Esophagus (tissue), 2 donors: ENCODE results near the gene ATG2B. TPM values are rescaled to one million over a fixed set of nuclear protein-coding genes. Genes with fewer than 3 reads are reported as not detected.

Experiments used
- H3K27ac ChIP-seq, 2 donors: one replicate each; pipeline ENCODE4 v1.5.1; 2013; ENCODE audit warnings: low read depth in 2 of 2, mild to moderate bottlenecking in 2 of 2, inconsistent platforms in 1 of 2, low read length in 1 of 2, moderate library complexity in 1 of 2
- H3K27me3 ChIP-seq, 2 donors: one replicate each; pipeline ENCODE4 v1.6.1; 2013; ENCODE audit warnings: low read length in 2 of 2, control low read depth in 1 of 2, mild to moderate bottlenecking in 1 of 2; ENCODE audit not compliant: insufficient read depth in 2 of 2, control insufficient read depth in 1 of 2
- H3K36me3 ChIP-seq, 2 donors: one replicate each; pipeline ENCODE4 v1.6.1; 2013; ENCODE audit warnings: low read length in 1 of 2; ENCODE audit not compliant: control insufficient read depth in 2 of 2, insufficient read depth in 2 of 2
- H3K4me1 ChIP-seq, 2 donors: one replicate each; pipeline ENCODE4 v1.6.1; 2013; ENCODE audit warnings: low read length in 1 of 2; ENCODE audit not compliant: control insufficient read depth in 2 of 2, insufficient read depth in 2 of 2
- H3K4me3 ChIP-seq, 2 donors: one replicate each; pipeline ENCODE4 v1.5.1; 2013; ENCODE audit warnings: low read length in 2 of 2, mild to moderate bottlenecking in 2 of 2, low read depth in 1 of 2, moderate library complexity in 1 of 2
- H3K9me3 ChIP-seq, 2 donors: one replicate each; pipeline ENCODE4 v1.6.1; 2013; ENCODE audit warnings: mild to moderate bottlenecking in 2 of 2, low read depth in 1 of 2, low read length in 1 of 2, moderate library complexity in 1 of 2; ENCODE audit not compliant: control insufficient read depth in 2 of 2, insufficient read depth in 1 of 2
- WGBS, 2 donors: extraction: QIAGEN DNeasy Blood & Tissue Kit; methylation state at CpG; one replicate each; pipeline ENCODE4 v1.1.7; 2013; 5-methylcytosine and 5-hydroxymethylcytosine counted together
- polyA plus RNA-seq, 2 donors: library from polyadenylated mRNA; stranded (reverse); fragments of 200-250 nt; gene quantifications; one replicate each; pipeline ENCODE4 v1.2.3, GENCODE V29; 2013
- donor health status: healthy with polysubstance abuse.
- donor health status: Bipolar disorder and iron deficiency.

Gene ATG2B
- polyA plus RNA-seq, 2 donors = 2.9 to 3.3 TPM

- Histone ChIP-seq H3K27ac (no peak overlapping the region), H3K36me3 (peaks cover 4 to 9% of the 10 kb centered on the region in 2 donors), H3K9me3 (no peaks in the 10 kb centered on the region), H3K27me3 (no peaks in the 10 kb centered on the region), H3K4me3 (no peak overlapping the region), H3K4me1 (no peaks in the 10 kb centered on the region)
- WGBS, 2 donors = 82 to 87% methylated on average over 11 of the region's 11 CpGs
These were observed 130.6 kb downstream of the ATG2B start for GRCh38 chr14:96232506-96232905.

- no peaks in the 10 kb centered on the region for H3K9me3 ChIP-seq
- no peaks in the 10 kb centered on the region for H3K27me3 ChIP-seq
- H3K27ac ChIP-seq = no peak overlapping the region
- no peak overlapping the region for H3K4me3 ChIP-seq
- H3K4me1 ChIP-seq = no peaks in the 10 kb centered on the region
- 82 to 86% methylated on average over 12 of the region's 12 CpGs for WGBS, 2 donors
- H3K36me3 ChIP-seq = peaks cover 0 to 10% of the 10 kb centered on the region in 2 donors
These were observed 131.5 kb downstream of the ATG2B start for GRCh38 chr14:96231526-96232130.

GRCh38 chr14:96231056-96231455, 132.1 kb downstream of the ATG2B start:
- Histone ChIP-seq H3K9me3 (no peaks in the 10 kb centered on the region), H3K4me3 (no peak overlapping the region), H3K27me3 (no peaks in the 10 kb centered on the region), H3K36me3 (peaks cover 0 to 10% of the 10 kb centered on the region in 2 donors), H3K4me1 (peaks cover 0 to 1% of the 10 kb centered on the region in 2 donors), H3K27ac (no peak overlapping the region)
- WGBS, 2 donors = 76 to 83% methylated on average over 4 of the region's 4 CpGs

GRCh38 chr14:96229315-96229714, 133.8 kb downstream of the ATG2B start:
- H3K4me1 ChIP-seq = peaks cover 0 to 12% of the 10 kb centered on the region in 2 donors
- H3K4me3 ChIP-seq = no peak overlapping the region
- no peaks in the 10 kb centered on the region for H3K27me3 ChIP-seq
- no peaks in the 10 kb centered on the region for H3K9me3 ChIP-seq
- H3K27ac ChIP-seq = peak overlapping the region in 1 of 2 donors; percentile 24
- H3K36me3 ChIP-seq = peaks cover 0 to 8% of the 10 kb centered on the region in 2 donors
- 77 to 82% methylated on average over 6 of the region's 6 CpGs for WGBS, 2 donors

Other genes with a start within 250 kb of the ATG2B start
- 10 to 100 TPM in 1 of 2 donors, 1 to 10 TPM in 1; 8.2 to 15.1 TPM for gene BDKRB2, start 158.5 kb downstream of the ATG2B start, polyA plus RNA-seq
- gene BDKRB1, start 107.1 kb downstream of the ATG2B start, polyA plus RNA-seq = 10 to 100 TPM; 13.4 to 18.5 TPM
- 10 to 100 TPM; 18.1 to 41.5 TPM for gene GSKIP, start 185 bp upstream of the ATG2B start, polyA plus RNA-seq
- 1 to 10 TPM; 1.5 to 2.2 TPM for gene AK7, start 28.8 kb upstream of the ATG2B start, polyA plus RNA-seq
- gene PAPOLA, start 139.0 kb upstream of the ATG2B start, polyA plus RNA-seq = 10 to 100 TPM; 43.5 to 57.5 TPM